WERI-Rb-1 (cell line): ENCODE measurements around the gene RIC1.

ENCODE experiments used
- DNase-seq: peaks from one replicate; pipeline ENCODE4 v3.0.0-alpha.2; 2020
- H3K27ac ChIP-seq: fragments of 250-450 bp; sonication (Bioruptor Pico); 2 replicates; pipeline ENCODE4 v1.5.1; 2020; ENCODE audit warnings: mild to moderate bottlenecking, moderate library complexity
- H3K27me3 ChIP-seq: fragments of 250-450 bp; sonication (Bioruptor Pico); 2 replicates; pipeline ENCODE4 v1.5.1; 2021; ENCODE audit warnings: mild to moderate bottlenecking, low read depth, moderate library complexity; ENCODE audit not compliant: insufficient read depth, severe bottlenecking
- H3K36me3 ChIP-seq: fragments of 250-450 bp; sonication (Bioruptor Pico); 2 replicates; pipeline ENCODE4 v1.5.1; 2020; ENCODE audit warnings: mild to moderate bottlenecking, moderate library complexity
- H3K4me3 ChIP-seq: 2 replicates; pipeline ENCODE4 v1.5.1; 2011; ENCODE audit warnings: low read depth, mild to moderate bottlenecking, control low read depth, low read length
- H3K9me3 ChIP-seq: fragments of 250-450 bp; sonication (Bioruptor Pico); 2 replicates; pipeline ENCODE4 v1.5.1; 2021; ENCODE audit warnings: mild to moderate bottlenecking, moderate library complexity; ENCODE audit not compliant: severe bottlenecking
- TF ChIP-seq, protein P1 (sequence below): IDR thresholded peaks from 2 replicates; pipeline ENCODE4 v1.5.1; 2011; ENCODE audit warnings: low read depth, mild to moderate bottlenecking, control low read depth, inconsistent platforms, low read length

Gene RIC1

DNA sequence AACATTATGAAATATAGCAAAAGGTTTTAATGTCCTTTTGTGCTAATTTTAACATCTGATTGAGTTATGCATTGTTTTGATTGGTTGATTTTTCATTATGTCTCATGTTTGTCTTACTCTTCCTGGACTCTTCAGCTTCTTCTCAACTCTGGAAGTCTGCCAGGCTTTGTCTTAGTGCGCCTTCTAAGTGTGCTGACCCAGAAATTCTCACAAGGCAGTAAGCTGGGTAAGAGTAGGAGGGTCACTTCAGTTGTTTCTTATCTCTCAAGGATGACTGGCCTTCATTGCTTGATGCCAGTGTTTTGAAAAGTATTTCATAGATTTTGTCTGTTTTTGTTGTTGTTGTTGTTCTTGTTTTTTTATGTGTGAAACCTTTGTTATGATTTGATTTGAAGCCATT lies 59.2 kb downstream of the RIC1 start:
- H3K36me3 ChIP-seq = no peaks in the 10 kb centered on the region
- TF ChIP-seq, protein P1, sequence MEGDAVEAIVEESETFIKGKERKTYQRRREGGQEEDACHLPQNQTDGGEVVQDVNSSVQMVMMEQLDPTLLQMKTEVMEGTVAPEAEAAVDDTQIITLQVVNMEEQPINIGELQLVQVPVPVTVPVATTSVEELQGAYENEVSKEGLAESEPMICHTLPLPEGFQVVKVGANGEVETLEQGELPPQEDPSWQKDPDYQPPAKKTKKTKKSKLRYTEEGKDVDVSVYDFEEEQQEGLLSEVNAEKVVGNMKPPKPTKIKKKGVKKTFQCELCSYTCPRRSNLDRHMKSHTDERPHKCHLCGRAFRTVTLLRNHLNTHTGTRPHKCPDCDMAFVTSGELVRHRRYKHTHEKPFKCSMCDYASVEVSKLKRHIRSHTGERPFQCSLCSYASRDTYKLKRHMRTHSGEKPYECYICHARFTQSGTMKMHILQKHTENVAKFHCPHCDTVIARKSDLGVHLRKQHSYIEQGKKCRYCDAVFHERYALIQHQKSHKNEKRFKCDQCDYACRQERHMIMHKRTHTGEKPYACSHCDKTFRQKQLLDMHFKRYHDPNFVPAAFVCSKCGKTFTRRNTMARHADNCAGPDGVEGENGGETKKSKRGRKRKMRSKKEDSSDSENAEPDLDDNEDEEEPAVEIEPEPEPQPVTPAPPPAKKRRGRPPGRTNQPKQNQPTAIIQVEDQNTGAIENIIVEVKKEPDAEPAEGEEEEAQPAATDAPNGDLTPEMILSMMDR = no peak
- H3K9me3 ChIP-seq = no peaks in the 10 kb centered on the region
- no peak for DNase-seq
- no peaks in the 10 kb centered on the region for H3K27me3 ChIP-seq
- H3K4me3 ChIP-seq = no peak overlapping the region
- no peak overlapping the region for H3K27ac ChIP-seq

DNA sequence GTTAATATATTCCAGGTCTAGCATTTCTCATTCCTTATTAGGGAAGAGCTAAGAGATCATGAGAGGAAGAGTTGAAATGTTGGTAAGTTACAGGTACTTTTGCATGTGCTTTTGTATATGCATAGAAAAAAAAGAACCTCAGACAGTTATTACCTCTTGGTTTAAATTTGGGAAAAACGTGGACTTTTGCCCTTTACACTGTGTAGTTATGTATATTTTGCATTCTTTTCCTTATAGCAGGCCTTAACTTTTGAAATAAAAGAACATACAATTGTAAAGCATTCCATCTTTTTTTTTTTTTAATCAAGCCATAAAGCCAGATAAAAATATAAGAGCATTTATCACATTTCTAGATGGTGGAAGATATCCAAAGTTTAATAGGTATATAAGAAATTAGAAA lies 61.4 kb downstream of the RIC1 start:
- no peaks in the 10 kb centered on the region for H3K36me3 ChIP-seq
- H3K4me3 ChIP-seq = no peak overlapping the region
- TF ChIP-seq, protein P1 = no peak

DNA sequence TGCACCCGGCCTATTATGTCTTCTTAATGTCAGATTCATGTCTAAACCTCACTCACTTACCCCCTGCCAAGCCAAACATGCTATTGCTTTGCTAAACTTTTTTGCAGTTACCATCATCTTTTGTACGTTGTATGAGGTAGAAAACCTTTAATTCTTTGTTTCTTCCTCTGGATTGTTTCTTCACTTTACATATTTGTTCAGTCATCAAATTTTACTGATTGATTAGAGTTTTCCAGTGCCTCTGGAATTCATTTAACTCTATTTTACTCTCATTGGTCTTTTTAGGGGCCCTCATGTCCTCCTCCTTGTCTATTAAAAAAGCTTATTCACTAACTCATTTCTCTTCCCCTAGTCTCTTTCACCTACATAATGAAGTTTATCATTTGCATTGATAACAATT lies 67.0 kb downstream of the RIC1 start:
- Histone ChIP-seq H3K36me3 (no peaks in the 10 kb centered on the region), H3K9me3 (no peaks in the 10 kb centered on the region), H3K27me3 (no peaks in the 10 kb centered on the region), H3K4me3 (no peak overlapping the region), H3K27ac (no peak overlapping the region)
- DNase-seq = no peak
- TF ChIP-seq, protein P1 = no peak

More for the DNA sequence above, 61.4 kb downstream of the RIC1 start:
- no peaks in the 10 kb centered on the region for H3K9me3 ChIP-seq
- no peak overlapping the region for H3K27ac ChIP-seq
- no peak for DNase-seq
- H3K27me3 ChIP-seq = no peaks in the 10 kb centered on the region

DNA sequence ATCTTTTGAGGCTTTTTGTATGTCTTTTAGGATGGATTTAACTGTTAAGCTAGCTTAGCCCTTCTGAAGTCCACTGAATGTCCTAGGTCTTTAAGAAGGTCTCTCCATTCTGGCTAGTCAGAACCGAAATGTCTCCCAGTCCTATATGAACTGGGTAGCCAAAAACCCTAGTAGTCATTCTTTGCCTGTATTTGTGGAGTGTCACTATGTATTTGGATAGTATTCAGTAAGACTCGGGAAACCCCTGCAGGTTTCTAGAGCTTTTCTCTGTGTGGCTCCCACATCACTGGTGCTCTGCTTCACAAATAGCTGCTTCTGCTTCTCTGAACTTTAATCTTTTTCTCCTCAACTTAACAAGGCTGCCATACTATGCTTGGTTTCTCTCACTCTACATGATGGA lies 68.0 kb downstream of the RIC1 start:
- Histone ChIP-seq H3K27me3 (no peaks in the 10 kb centered on the region), H3K27ac (no peak overlapping the region), H3K9me3 (no peaks in the 10 kb centered on the region), H3K36me3 (no peaks in the 10 kb centered on the region), H3K4me3 (no peak overlapping the region)
- no peak for DNase-seq
- TF ChIP-seq, protein P1 = no peak

DNA sequence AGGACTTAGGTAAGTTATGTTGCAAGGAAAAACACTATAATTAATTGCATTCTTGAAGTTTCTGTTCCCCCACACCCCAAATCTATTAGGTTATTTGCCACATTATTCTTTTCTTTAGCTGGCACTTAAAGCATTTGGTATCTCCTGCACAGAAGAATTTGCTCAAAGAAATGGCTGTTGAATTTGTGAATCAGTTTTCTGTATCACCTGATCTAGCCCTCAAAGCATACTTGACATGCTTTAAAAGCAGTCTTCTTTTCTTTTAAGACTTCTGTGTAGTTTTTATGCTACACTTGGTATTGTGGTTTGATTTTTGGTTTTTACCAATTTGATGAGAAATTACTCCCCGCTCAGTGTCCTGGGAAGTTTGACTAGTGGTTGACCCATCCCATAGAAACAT lies 69.1 kb downstream of the RIC1 start:
- no peaks in the 10 kb centered on the region for H3K9me3 ChIP-seq
- no peak for DNase-seq
- TF ChIP-seq, protein P1 = no peak
- H3K27me3 ChIP-seq = no peaks in the 10 kb centered on the region
- H3K27ac ChIP-seq = no peak overlapping the region
- H3K4me3 ChIP-seq = no peak overlapping the region
- H3K36me3 ChIP-seq = no peaks in the 10 kb centered on the region

DNA sequence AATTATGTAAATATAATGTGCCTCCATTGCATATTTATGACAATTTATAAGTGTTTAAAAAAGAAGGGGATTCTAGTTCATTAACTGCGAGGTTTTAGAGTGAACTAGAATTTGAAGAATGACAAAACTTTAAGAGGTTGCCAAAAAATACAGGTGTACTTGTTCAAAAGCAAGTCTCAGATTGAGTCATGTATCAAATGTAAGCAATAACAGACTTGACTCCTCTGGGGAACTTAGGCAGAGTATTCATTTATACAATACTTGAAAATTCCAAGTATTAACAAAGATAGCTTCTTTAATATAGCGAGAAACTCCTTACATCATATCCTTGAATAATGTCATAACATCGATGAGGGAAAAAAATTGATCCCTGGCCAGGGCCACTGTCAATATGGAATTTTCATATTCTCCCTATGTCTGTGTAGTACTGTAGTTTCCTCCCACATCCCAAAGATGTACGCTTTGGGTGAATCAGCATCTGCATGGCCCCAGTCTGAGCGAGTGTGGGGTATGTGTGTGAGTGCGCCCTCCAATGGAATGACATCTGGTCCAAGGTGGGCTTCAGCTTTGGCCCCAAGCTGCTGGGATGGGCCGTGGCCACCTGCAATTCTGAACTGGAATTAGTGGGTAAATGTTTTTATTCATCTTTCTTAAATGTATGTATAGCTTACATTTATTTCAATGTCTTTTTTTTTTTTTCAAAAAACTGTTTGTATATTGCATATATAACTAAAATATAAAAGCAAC lies 70.1 kb downstream of the RIC1 start:
- no peak overlapping the region for H3K27ac ChIP-seq
- H3K9me3 ChIP-seq = no peaks in the 10 kb centered on the region
- H3K4me3 ChIP-seq = no peak overlapping the region
- H3K36me3 ChIP-seq = no peaks in the 10 kb centered on the region
- no peaks in the 10 kb centered on the region for H3K27me3 ChIP-seq
- no peak for DNase-seq
- TF ChIP-seq, protein P1 = no peak
